ENCODE measurements around the gene PRR14L. TPM values are rescaled to one million over a fixed set of nuclear protein-coding genes. Genes with fewer than 3 reads are reported as not detected.
A peak's percentile ranks its signal among the peaks of the same experiment; 100 is the strongest.

The PRR14L gene
- total RNA-seq, 1 experiment from 2014 or later: 138 TPM

DNA sequence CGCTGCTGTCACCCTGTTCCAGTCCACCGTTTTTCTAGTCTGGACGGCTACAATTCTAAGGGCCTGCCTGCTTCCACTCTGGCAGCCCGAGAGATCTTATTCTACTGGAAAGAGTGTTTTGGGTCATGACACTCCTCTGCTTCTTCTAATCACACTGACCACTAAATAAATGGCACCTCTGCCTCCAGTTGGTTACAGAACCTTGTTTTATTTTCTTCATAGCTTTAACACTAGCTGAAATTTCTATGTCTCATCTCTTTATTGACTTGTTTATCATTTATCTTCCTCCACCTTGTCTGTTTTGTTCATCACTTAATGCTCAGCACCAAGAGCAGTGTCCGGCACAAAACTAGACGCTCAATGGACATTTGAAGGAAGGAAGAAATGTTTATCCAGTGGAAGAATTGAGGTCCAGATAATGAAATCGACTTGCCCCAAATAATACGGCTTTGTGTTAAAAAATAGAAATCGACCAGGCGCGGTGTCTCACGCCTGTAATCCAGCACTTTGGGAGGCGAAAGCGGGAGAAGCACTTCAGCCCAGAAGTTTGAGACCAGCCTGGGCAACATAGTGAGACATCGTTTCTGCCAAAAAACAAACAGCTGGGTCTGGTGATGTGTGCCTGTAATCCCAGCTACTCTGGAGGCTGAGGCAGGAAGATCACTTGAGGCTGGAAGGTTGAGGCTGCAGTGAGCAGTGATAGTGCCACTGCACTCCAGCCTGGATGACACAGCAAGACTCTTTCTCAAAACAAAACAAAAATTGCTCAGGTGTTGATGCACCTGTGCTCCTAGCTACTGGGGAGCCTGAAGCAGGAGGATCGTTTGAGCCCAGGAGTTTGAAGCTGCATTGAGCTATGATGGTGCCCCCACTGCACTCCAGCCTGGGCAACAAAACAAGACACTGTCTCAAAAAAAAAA is 693 bp upstream of the PRR14L start:
- no peak overlapping the region for H2BK120ac ChIP-seq (ENCODE audit: low read depth, low read length, poor library complexity, severe bottlenecking)
- no peak overlapping the region for H3K27ac ChIP-seq (ENCODE audit: insufficient read length, low read depth, low read length)
- no peak overlapping the region for H3K23ac ChIP-seq (ENCODE audit: insufficient read length, low read depth, low read length)
- Mint-ChIP-seq H3K4me3 (peak overlapping the region; percentile 90 to 95), H3K4me1 (peaks cover 58 to 59% of the 10 kb centered on the region in 2 experiments), H3K36me3 (ENCODE audit: insufficient read depth in 1 of 3, low read depth in 3 of 3) (peaks cover 7 to 21% (median 15%) of the 10 kb centered on the region in 3 experiments; a peak in 5 of 7 replicates), H3K27ac (peak overlapping the region; percentile 68 to 94 (median 93); a peak in 4 of 7 replicates), H3K9me3 (no peaks in the 10 kb centered on the region; a peak in 1 of 5 replicates), H3K27me3 (ENCODE audit: low read depth) (no peaks in the 10 kb centered on the region)
- peaks cover 3% of the 10 kb centered on the region for H3K79me1 ChIP-seq (ENCODE audit: insufficient read depth, low read depth, low read length, poor library complexity, severe bottlenecking)
- no peak overlapping the region for H2BK20ac ChIP-seq (ENCODE audit: low read depth, low read length, poor library complexity, severe bottlenecking)
- no CpG with 5 or more reads among the region's 16 CpGs for WGBS (ENCODE audit: extremely low coverage, insufficient read length, low lambda C conversion rate)
- DNase-seq: no peak
- no peak overlapping the region for H4K8ac ChIP-seq (replicated peaks; ENCODE audit: insufficient read length, low read depth, low read length)
- no peak overlapping the region for H3K4ac ChIP-seq (ENCODE audit: low read depth, low read length)
- H3K23me2 ChIP-seq (ENCODE audit: insufficient read length, low read depth, low read length, poor library complexity, severe bottlenecking): peaks cover 21% of the 10 kb centered on the region
- H3K14ac ChIP-seq (ENCODE audit: insufficient read depth, low read length): no peak overlapping the region
- peaks cover 8% of the 10 kb centered on the region for H3K4me1 ChIP-seq (ENCODE audit: insufficient read depth, low read length)
- H2BK5ac ChIP-seq (ENCODE audit: insufficient read length, low read length): no peak overlapping the region
- H3K9ac ChIP-seq (ENCODE audit: extremely low read depth, insufficient read length, low read length): peak overlapping the region; percentile 29
- no peaks in the 10 kb centered on the region for H3K27me3 ChIP-seq (ENCODE audit: insufficient read depth, low read length)
- peak overlapping the region; percentile 11 for H3K4me2 ChIP-seq (ENCODE audit: insufficient read depth, insufficient read length, low read length)
- no peak overlapping the region for H2BK15ac ChIP-seq (ENCODE audit: low read depth, low read length)
- no peaks in the 10 kb centered on the region for H4K20me1 ChIP-seq (ENCODE audit: control insufficient read depth, insufficient read depth, insufficient read length)
- H3K79me2 ChIP-seq (ENCODE audit: insufficient read depth, low read length): peaks cover 14% of the 10 kb centered on the region; the same call in 1 of the 2 replicates
- no peak overlapping the region for H3K18ac ChIP-seq (ENCODE audit: insufficient read length, low read depth, low read length)
- H3K56ac ChIP-seq (ENCODE audit: insufficient read length, low read depth, low read length): no peak overlapping the region
- H3T11ph ChIP-seq (ENCODE audit: low read length): no peak overlapping the region
- H4K5ac ChIP-seq (ENCODE audit: insufficient read length, low read depth, low read length): no peak overlapping the region
- no peak overlapping the region for H2BK12ac ChIP-seq (ENCODE audit: insufficient read length, low read depth, low read length)
- H4K91ac ChIP-seq (ENCODE audit: insufficient read length, low read depth, low read length): no peak overlapping the region
- no peak overlapping the region for H2AK5ac ChIP-seq (ENCODE audit: insufficient read length, low read length)
- no peak overlapping the region for H2AFZ ChIP-seq (ENCODE audit: low read length)
- TF ChIP-seq, protein P1, sequence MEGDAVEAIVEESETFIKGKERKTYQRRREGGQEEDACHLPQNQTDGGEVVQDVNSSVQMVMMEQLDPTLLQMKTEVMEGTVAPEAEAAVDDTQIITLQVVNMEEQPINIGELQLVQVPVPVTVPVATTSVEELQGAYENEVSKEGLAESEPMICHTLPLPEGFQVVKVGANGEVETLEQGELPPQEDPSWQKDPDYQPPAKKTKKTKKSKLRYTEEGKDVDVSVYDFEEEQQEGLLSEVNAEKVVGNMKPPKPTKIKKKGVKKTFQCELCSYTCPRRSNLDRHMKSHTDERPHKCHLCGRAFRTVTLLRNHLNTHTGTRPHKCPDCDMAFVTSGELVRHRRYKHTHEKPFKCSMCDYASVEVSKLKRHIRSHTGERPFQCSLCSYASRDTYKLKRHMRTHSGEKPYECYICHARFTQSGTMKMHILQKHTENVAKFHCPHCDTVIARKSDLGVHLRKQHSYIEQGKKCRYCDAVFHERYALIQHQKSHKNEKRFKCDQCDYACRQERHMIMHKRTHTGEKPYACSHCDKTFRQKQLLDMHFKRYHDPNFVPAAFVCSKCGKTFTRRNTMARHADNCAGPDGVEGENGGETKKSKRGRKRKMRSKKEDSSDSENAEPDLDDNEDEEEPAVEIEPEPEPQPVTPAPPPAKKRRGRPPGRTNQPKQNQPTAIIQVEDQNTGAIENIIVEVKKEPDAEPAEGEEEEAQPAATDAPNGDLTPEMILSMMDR (conservative IDR thresholded peaks at IDR 0.05): no peak
- no peaks in the 10 kb centered on the region for H3K9me3 ChIP-seq (ENCODE audit: control insufficient read depth, low read depth, low read length)
